ENCODE data around the gene MCL1. TPM values are rescaled to one million over a fixed set of nuclear protein-coding genes. Genes with fewer than 3 reads are reported as not detected.
"Not testable (repeated sequence)": the region's sequence is repeated elsewhere in the genome, so short reads cannot be mapped to it uniquely, and the experiment has no call there.

Gene MCL1
- total RNA-seq, 4 donors from 2014 or later, result 212 to 353 (median 317) TPM

GRCh38 chr1:150566589-150567340, 12.6 kb downstream of the MCL1 start:
- Histone ChIP-seq H3K9me3 (no peaks in the 10 kb centered on the region), H3K36me3 (peaks cover 0 to 12% of the 10 kb centered on the region in 2 donors), H3K27ac (peak overlapping the region; percentile 95 to 100 (median 98)), H3K4me3 (peak overlapping the region in 1 of 2 donors; percentile 50), H3K4me1 (peaks cover 70 to 95% (median 86%) of the 10 kb centered on the region in 3 donors), H3K27me3 (no peaks in the 10 kb centered on the region)
- TF ChIP-seq CTCF (IDR thresholded peaks at IDR 0.05) (no peak), POLR2AphosphoS5 (IDR thresholded peaks at IDR 0.05) (no peak), EP300 (IDR thresholded peaks at IDR 0.05) (no peak), POLR2A (IDR thresholded peaks at IDR 0.05) (no peak)
- no peak for ATAC-seq
- 54 to 67% methylated on average over 5 to 9 of the region's 12 CpGs for WGBS, 2 donors (ENCODE audit: low coverage in 1 of 2)

- not testable (repeated sequence) for H3K27me3 ChIP-seq, H3K9me3 ChIP-seq, ATAC-seq, H3K4me3 ChIP-seq, H3K36me3 ChIP-seq
- peaks cover 65 to 85% (median 77%) of the 10 kb centered on the region in 3 donors for H3K4me1 ChIP-seq
- peak overlapping the region; percentile 97 to 100 (median 100) for H3K27ac ChIP-seq
- 70 to 75% methylated on average over 7 to 14 of the region's 14 CpGs for whole genome bisulfite sequencing, 2 donors (ENCODE audit: low coverage in 1 of 2)
Measured at GRCh38 chr1:150565240-150565991, 14.0 kb downstream of the MCL1 start.

- ATAC-seq, result no peak
- 70 to 73% methylated on average over 5 of the region's 5 CpGs for WGBS, 2 donors (ENCODE audit: low coverage in 1 of 2)
- TF ChIP-seq POLR2A (IDR thresholded peaks at IDR 0.05), result no peak
- TF ChIP-seq CTCF (IDR thresholded peaks at IDR 0.05), result no peak
- no peak for TF ChIP-seq POLR2AphosphoS5 (IDR thresholded peaks at IDR 0.05)
- TF ChIP-seq EP300 (IDR thresholded peaks at IDR 0.05), result no peak
- H3K27me3 ChIP-seq, result no peaks in the 10 kb centered on the region
- no peaks in the 10 kb centered on the region for H3K36me3 ChIP-seq
- no peaks in the 10 kb centered on the region for H3K9me3 ChIP-seq
- peak overlapping the region; percentile 97 to 100 (median 100) for H3K27ac ChIP-seq
- peaks cover 56 to 85% (median 76%) of the 10 kb centered on the region in 3 donors for H3K4me1 ChIP-seq
- H3K4me3 ChIP-seq, result peak overlapping the region in 1 of 2 donors; percentile 9
Measured at GRCh38 chr1:150564051-150564991, 15.1 kb downstream of the MCL1 start.

- Histone ChIP-seq H3K4me1 (peaks cover 48 to 85% (median 68%) of the 10 kb centered on the region in 3 donors), H3K9me3 (no peaks in the 10 kb centered on the region), H3K36me3 (no peaks in the 10 kb centered on the region), H3K4me3 (peak overlapping the region in 1 of 2 donors; percentile 64), H3K27ac (peak overlapping the region; percentile 97 to 100 (median 100)), H3K27me3 (no peaks in the 10 kb centered on the region)
- WGBS, 2 donors (ENCODE audit: low coverage in 1 of 2), result 26 to 29% methylated on average over 3 to 4 of the region's 4 CpGs
- ATAC-seq, result no peak
- TF ChIP-seq POLR2AphosphoS5 (IDR thresholded peaks at IDR 0.05) (no peak), CTCF (IDR thresholded peaks at IDR 0.05) (no peak)
Measured at GRCh38 chr1:150563340-150564038, 15.9 kb downstream of the MCL1 start.

Data from gastroesophageal sphincter (tissue), 4 donors.